Smooth muscle cell of the brain vasculature (primary cell): Measurements from ENCODE around the gene RABGAP1L.
"Not testable (repeated sequence)": the region's sequence is repeated elsewhere in the genome, so short reads cannot be mapped to it uniquely, and the experiment has no call there.

ENCODE experiments used
- DNase-seq: peaks from one replicate; pipeline ENCODE4 v3.0.0-alpha.2; 2012; ENCODE audit warnings: low read depth, low spot score

Gene RABGAP1L

DNA sequence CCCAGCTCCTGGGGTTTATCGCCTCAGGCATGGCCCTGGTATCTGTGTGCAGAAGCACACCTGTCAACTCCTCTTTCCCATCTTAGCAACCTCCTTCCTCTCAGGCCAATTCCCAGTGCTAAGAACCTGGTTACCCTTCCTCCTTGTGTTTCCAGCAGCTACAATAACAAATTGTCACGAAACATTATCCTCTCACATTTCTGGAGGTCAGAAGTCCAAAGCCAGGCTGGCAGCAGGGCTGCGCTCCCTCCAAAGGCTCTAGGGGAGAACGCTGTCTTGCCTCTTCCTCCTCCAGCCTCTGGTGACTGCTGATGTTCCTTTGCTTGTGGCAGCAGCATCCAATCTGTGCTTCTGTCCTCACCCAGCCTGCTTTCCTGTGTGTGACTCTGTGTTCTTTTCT is 874.6 kb downstream of the RABGAP1L start:
- no peak for DNase-seq

DNA sequence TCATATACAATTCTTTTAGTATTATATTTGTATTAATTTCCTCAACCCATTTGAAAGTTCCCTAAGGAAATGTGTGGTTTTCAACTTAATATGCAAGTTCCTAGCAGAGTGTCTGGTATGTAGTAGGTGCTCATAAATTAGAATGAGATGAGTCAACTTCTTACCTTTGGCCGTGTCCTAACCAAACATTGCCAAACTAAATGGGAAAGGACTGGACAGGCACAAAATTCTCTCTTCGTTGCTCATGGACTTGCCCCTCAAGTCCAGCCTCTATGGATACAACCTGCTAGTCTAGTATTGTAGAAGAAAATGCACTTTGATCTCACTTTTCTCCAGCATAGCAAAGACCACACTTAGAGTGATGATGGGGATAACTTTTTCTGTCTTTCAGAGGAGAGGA is 875.5 kb downstream of the RABGAP1L start:
- no peak for DNase-seq

DNA sequence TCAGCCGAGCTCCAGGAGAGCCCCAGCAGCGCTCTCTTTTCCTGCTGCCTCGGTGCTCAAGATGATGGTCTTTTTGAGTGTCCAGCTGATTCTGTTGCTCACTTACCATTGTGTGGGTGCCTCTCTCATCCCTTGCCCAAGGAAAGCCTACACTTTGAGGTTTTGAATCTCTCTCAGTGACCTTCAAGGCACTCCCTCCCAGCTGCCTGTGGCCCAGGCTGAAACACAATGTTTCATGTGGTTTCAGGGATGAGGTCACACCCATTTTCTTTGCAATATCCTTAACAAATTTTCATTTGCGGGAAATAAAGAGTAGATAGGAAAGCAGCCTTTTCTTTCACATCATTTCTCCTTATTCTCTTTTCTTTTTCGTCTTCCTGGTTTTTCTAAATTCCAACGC is 876.5 kb downstream of the RABGAP1L start:
- no peak for DNase-seq

DNA sequence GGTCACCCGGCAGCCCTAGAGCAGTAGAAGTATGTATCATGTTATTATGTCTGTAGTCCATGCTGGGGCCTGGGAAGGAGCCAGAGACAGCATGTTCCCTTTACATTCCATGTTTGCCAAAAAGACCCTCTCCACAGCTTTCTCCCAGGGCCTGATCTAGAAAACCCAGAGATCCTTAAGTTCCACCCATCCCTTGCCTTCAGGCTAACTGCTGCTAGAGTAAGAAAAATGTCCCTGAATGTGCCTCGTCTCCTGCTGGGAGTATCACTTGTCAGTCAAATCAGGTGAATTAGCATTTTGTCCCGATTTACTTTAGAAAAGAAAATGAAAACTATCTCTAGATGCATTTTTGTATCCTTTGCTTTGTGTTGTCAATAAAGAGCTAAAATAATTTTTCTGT is 877.2 kb downstream of the RABGAP1L start:
- DNase-seq: no peak

DNA sequence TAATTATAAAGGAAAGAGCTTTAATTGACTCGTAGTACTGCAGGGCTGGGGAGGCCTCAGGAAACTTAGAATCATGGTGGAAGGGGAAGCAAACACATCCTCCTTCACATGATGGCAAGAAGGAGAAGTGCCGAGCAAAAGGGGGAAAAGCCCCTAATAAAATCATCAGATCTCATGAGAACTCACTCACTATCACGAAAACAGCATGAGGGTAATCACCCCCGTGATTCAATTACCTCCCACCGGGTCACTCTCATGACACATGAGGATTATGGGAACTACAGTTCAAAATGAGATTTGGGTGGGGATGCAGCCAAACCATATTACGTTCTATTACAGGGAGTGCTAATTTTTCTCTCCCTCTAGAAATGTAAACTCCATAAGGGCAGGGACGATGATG is 878.1 kb downstream of the RABGAP1L start:
- no peak for DNase-seq

DNA sequence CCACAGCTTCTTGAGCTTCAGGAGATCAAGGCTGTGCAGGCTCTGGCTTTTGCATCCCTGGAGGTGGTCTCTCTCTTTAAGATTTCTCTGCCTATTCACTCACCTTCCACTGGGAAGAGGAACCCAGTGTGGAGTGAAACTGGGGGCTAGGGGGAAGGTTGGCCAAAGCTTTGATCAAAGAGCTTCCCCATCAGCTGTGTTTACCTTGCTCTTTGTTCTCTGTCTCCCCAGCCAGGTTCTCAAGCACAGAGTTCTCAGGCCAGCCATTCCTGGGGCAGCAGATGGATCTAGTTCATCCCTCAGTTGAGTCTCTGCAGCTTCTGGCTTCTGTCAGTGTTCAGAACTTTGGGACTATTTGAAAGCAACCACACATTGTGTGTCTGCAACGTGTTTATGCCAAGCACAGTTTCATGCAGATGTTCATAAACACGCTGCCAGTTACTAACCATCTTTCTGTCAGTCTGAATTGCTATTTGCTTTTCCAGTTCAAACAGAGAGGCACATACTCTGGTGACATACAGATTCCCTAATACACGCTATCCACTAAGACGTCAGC is 881.1 kb downstream of the RABGAP1L start:
- no peak for DNase-seq

DNA sequence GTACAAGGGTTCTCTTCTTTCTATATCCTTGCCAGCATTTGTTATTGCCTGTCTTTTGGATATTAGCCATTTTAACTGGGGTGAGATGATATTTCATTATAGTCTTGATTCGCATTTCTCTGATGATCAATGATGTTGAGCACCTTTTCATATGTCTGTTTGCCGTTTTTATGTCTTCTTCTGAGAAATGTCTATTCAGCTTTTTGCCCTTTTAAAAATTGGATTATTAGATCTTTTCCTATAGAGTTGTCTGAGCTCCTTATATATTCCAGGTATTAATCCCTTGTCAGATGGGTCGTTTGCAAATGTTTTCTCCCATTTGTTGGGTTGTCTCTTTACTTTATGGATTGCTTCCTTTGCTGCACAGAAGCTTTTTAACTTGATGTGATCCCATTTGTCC is 883.3 kb downstream of the RABGAP1L start:
- DNase-seq: no peak

DNA sequence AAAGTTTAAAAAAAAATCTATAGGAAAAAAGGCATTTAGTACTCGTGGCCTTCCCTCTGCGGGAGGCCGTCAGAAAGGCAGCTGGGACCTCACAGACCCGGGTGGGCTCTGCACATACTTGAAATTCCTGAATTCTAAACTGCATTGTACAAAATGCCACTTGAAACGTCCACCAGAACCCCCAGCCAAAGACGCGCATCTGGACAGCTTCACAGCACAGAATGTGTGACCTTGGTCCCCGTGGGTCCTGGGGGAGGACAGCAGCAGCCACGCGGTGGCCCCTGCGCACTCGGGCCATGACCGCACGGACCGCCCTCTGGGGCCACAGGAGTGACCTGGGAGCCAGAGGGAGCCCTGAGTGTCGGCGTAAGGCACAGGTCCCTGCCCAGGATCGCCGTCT is 884.5 kb downstream of the RABGAP1L start:
- DNase-seq: no peak

DNA sequence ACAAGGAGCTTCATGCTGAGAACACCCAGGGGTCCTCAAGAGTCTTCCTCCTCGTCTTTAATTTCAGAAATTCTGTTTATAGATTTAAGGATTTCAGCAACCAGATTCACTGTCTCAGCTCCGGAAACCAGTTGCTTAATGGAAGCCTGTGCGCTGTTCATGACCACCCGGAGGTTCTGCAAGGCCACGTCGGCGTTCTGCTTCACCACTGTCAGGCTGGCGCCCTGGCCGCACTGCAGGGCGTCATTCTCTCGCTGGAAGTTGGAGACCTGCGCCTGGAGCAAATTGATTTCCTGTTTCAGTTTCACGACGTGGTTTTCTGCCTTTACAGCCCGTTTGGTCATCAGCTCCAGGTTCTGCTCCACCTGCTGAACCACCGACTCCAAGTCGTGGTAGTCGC is 885.3 kb downstream of the RABGAP1L start:
- not testable (repeated sequence) for DNase-seq
